Measurements from ENCODE around the gene BBC3.
"Not testable (repeated sequence)": the region's sequence is repeated elsewhere in the genome, so short reads cannot be mapped to it uniquely, and the experiment has no call there.

BBC3 gene

GRCh38 chr19:47257411-47258169 lies 26.6 kb upstream of the BBC3 start:
- no peak for DNase-seq (ENCODE audit: low spot score)

- DNase-seq (ENCODE audit: low spot score) = peak; percentile 99
Measured at GRCh38 chr19:47256693-47257410, 25.9 kb upstream of the BBC3 start.

- peak; percentile 99 for DNase-seq (ENCODE audit: low spot score)
Measured at GRCh38 chr19:47255879-47256692, 25.1 kb upstream of the BBC3 start, which contains the start of gene CCDC9. Gene CCDC9 (plus strand): TSS chr19:47256525. CDS start chr19:47258401, 1,876 bp downstream.

- DNase-seq (ENCODE audit: low spot score) = no peak
Measured at GRCh38 chr19:47253970-47254369, 23.0 kb upstream of the BBC3 start.

- DNase-seq (ENCODE audit: low spot score) = peak; percentile 67
Measured at GRCh38 chr19:47253467-47253881, 22.5 kb upstream of the BBC3 start.

DNA sequence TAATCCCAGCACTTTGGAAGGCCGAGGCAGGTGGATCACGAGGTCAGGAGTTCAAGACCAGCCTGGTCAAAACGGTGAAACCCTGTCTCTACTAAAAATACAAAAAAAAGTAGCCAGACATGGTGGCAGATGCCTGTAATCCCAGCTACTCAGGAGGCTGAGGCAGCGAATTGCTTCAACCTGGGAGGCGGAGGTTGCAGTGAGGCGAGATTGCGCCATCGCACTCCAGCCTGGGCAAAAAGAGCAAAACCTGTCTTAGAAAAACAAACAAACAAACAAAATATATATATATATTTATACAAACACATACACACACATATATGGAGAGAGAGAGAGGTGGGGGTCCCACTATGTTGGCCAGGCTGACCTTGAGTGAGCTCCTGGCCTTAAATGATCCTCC lies 22.0 kb upstream of the BBC3 start:
- DNase-seq (ENCODE audit: low spot score) = not testable (repeated sequence)

- DNase-seq (ENCODE audit: low spot score) = peak; percentile 65
Measured at GRCh38 chr19:47247308-47247990, 16.4 kb upstream of the BBC3 start.

DNA sequence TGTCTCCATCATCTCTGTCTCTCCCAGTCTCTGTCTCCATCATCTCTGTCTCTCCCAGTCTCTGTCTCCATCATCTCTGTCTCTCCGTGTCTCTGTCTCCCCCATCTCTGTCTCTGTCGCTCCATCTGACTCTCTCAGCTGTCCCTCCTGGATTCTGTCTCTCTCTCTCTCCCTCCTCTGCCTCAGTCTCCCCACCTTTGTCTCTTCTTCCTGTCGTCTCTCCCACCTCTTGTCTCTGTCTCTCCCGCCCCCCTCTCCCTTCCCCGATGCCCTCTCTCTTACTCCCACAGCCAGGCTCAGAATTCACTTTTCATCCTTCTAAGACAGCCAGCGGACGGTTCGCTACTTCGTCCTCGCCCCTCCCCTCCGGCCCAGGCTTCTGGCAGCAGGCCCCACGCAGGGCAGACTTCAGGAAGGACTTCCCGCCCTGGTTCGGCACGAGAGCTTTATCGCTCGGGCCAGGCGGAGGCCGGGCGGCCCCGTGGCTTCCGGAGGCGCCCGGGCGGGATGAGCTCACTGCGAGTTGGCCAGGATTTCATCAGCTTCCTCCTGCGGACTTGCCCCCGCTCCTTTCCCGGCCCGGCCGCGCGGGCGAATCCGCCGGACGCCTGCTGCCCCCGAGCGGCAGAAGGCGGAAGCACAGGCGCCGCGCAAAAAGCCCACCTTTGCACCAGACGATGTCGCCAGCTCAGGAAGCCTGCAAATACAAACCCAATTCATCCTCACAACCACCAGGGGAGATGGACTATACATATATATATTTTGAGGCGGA lies 13.0 kb upstream of the BBC3 start:
- DNase-seq (ENCODE audit: low spot score) = peak; percentile 99

DNA sequence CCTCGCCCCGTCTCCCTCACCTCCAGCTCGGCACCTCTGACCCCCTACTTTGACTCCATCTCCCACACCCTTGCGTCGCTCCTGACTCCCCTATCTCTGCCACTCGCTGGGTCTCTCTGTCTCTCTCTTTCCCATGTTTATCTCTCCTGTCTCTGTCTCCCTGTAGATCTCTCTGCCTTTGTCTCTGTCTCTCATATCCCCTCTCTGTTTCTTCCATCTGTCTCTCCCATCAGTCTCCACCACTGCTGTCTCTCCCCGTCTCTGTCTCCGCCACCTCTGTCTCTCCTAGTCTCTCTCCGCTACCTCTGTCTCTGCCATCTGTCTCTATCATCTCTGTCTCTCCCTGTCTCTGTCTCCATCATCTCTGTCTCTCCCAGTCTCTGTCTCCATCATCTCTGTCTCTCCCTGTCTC lies 12.4 kb upstream of the BBC3 start:
- peak; percentile 58 for DNase-seq (ENCODE audit: low spot score)

- peak; percentile 30 for DNase-seq (ENCODE audit: low spot score)
Measured at GRCh38 chr19:47241919-47242577, 11.0 kb upstream of the BBC3 start.

DNA sequence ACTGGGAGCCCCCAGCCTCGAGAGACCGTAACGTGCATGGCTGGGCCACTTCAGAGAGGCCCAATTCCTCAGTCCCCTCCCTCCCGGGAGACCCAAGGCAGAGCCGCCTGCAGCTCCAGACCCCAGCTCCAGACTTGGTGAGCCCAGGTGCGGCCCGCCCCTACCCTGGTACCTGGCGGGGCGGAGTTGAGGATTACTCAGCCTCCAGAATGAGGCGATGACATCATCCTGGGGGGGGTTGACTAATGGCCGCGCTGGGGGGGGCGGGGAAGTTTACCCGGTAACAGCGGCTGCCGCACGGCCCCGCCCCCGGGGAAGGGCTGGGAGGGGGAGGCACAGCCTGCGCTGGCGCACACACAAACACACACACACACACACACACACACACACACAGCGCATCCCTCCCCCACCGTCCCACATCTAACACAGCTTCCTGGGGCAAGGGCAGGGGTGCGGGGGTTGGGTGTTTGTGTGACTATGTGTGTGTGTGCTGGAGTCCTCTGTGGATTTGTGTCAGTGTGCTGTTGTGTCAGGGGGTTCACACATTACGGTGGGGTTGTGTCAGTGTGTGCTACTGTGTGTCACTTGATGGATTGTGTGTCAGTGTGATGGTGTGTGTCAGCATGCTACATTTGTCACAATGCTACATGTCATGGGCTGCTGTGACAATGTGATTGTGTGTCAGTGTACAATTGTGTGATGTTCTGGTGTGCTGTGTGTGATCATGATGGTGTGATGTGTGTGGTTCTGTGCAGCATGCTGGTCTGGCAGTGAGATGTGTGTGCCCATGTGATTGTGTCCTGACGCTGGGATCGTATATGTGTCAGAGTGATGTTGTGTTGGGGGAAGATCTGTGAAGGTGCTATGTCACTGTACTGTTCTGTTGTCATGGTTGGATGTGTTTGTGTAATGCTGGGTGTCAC lies 10.3 kb upstream of the BBC3 start:
- peak; percentile 91 for DNase-seq (ENCODE audit: low spot score)

DNA sequence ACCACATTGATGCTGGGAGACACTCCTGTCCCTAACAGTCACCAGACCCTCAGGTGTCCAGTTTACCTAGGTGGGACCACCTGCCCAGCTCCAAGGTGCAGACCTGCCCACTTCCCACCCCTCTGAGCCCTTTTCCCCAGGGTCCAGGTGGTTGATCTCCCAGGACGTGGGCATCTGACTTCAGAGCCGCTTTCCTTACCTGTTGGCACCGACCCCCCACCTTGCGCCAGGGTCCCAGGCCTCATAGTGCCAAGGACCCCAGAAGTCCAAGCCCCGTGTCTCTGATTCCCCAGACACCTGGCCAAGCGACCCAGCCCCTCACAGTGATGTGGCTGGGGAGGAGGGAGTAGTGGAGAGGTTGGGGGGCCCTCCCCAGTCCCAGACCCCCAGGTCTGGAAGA lies 9.6 kb upstream of the BBC3 start:
- no peak for DNase-seq (ENCODE audit: low spot score)

- no peak for DNase-seq (ENCODE audit: low spot score)
Measured at GRCh38 chr19:47239610-47240296, 8.8 kb upstream of the BBC3 start.

- no peak for DNase-seq (ENCODE audit: low spot score)
Measured at GRCh38 chr19:47239152-47239551, 8.2 kb upstream of the BBC3 start.

GRCh38 chr19:47236072-47236675 lies 5.2 kb upstream of the BBC3 start:
- no peak for DNase-seq (ENCODE audit: low spot score)

- peak; percentile 51 for DNase-seq (ENCODE audit: low spot score)
Measured at GRCh38 chr19:47232422-47233211, 1.6 kb upstream of the BBC3 start.

DNA sequence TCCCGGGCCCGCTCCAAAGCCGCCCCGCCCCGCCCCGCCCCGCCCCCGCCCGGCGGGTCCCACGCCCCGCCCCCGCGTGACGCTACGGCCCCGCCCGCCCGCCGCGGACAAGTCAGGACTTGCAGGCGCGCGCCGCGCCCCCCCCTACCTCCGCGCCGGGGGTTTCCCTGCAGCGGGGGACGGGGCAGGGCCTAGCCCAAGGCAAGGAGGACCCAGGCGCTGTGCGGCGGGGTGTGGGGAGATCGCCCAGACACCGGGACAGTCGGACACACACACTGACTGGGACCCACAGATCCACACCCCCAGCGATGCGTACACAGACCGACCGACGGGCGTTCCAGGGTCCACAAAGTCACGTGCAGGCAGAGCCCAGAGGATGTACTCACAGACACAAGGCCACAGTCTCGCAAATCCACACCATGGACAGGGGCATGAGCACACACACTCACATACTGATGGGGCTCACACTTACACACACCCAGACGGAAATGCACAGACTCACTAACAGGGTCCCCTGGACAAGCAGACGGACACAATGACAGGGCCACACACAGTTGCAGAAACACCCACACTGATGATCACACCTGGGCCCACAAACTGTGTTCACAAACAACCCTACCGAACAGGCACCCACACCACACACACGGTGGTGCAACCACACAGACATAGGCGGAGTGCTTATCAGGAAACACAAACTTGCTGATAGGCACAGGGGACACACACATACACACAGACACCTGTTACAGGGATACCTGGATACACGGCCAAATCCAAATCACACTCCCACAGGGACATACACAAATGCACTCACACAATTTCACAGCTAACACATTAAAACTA lies 436 bp upstream of the BBC3 start:
- peak; percentile 85 for DNase-seq (ENCODE audit: low spot score)
